ENCODE data around the gene KITLG.

The KITLG gene

DNA sequence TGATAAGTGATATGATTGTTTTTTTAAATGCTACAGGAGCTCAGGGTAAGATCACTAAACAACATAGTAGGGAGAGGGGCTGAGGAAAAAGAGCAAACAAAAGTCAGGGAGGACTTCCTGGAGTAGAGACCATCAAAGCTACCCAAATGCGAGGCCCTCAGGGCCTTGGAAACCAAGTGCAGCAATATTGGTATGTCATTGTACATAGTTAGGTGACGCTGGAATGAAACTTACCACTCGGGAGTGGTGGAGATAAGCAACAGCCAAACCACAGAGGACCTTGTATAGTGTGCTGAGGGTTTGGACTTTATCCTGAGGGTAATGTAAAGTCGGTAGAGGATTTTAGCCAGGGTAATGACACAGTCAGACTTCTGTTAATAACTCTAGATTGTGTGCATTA, 13.8 kb downstream of the KITLG start:
- TF ChIP-seq, protein P1, sequence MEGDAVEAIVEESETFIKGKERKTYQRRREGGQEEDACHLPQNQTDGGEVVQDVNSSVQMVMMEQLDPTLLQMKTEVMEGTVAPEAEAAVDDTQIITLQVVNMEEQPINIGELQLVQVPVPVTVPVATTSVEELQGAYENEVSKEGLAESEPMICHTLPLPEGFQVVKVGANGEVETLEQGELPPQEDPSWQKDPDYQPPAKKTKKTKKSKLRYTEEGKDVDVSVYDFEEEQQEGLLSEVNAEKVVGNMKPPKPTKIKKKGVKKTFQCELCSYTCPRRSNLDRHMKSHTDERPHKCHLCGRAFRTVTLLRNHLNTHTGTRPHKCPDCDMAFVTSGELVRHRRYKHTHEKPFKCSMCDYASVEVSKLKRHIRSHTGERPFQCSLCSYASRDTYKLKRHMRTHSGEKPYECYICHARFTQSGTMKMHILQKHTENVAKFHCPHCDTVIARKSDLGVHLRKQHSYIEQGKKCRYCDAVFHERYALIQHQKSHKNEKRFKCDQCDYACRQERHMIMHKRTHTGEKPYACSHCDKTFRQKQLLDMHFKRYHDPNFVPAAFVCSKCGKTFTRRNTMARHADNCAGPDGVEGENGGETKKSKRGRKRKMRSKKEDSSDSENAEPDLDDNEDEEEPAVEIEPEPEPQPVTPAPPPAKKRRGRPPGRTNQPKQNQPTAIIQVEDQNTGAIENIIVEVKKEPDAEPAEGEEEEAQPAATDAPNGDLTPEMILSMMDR (IDR thresholded peaks at IDR 0.05; ENCODE audit: borderline replicate concordance, insufficient read depth, low read depth, low read length), result no peak

DNA sequence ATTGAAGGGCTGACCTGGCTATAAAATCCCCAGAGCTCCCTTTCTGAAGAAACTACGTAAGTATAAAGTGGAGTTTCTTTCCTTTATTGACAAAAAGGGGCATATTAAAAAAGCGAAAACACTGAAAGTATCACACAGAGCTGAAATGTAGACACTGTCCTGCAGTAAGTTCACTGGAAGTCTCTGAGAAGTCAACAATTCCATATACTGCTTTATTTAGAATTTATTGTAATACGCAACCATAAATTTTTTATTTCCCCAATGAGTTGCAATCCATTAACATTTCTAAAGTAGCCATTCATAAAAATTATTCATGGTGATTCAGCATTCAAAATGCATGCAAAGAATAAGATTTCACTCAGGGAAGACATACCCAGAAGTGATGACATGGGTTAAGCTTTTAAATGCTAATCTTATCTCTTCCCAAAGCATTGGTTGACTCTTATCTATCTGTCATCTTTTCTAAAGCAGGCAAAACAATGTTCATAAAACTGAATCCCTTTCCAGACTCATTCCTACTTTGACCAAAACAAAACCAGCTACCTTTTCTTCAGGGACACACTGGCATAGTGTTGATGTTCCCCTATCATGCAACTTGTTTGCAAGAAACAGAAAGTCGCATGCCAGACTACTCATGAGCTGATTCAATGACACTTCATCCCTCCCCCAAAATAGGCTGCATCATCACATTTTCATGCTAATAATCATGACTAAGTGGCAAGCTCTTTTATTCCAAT, 17.3 kb downstream of the KITLG start:
- TF ChIP-seq, protein P1 (IDR thresholded peaks at IDR 0.05; ENCODE audit: borderline replicate concordance, insufficient read depth, low read depth, low read length), result no peak
- no peak overlapping the region for H3K4me3 ChIP-seq (ENCODE audit: low read depth, low read length)

More for the DNA sequence above, 13.8 kb downstream of the KITLG start:
- no peak overlapping the region for H3K4me3 ChIP-seq (ENCODE audit: low read depth, low read length)

DNA sequence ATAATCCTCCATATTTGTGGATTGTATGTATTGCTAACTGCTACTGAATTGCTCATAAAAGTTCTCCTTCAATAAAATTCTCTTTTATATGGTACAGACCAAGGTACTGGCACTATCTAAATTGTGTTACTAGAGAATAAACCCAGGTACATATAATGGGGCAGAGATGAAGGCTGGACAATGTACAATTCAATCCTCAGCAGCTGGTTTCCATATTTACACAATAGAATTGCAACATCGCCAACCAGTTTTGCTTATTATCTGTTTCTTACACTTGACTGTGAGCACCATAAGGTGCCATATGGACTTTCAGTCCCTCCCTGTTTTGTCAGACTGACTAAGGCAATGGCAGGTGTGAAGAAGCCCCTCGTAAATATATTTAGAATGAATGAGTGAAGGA, 18.1 kb downstream of the KITLG start:
- no peak overlapping the region for H3K4me3 ChIP-seq (ENCODE audit: low read depth, low read length)
- TF ChIP-seq, protein P1 (IDR thresholded peaks at IDR 0.05; ENCODE audit: borderline replicate concordance, insufficient read depth, low read depth, low read length), result no peak

DNA sequence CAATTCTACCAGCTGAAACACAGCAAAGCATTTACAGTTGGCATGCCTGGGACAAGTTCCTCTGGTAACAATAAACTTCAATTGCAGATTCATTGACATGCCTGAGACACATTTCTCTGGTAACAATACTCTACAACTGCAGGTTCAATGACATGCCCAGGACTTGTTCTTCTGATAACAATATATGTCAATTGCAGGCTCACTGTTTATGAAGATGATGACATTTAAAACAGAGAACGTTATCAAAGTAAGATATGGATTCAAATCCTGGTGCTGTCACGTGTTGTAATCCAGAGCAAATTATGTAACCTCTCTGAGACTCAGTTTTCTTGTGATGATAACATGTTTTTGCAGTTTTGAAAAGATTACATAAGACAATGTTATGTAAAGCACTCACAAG, 20.5 kb downstream of the KITLG start:
- H3K4me3 ChIP-seq (ENCODE audit: low read depth, low read length), result no peak overlapping the region
- TF ChIP-seq, protein P1 (IDR thresholded peaks at IDR 0.05; ENCODE audit: borderline replicate concordance, insufficient read depth, low read depth, low read length), result no peak

DNA sequence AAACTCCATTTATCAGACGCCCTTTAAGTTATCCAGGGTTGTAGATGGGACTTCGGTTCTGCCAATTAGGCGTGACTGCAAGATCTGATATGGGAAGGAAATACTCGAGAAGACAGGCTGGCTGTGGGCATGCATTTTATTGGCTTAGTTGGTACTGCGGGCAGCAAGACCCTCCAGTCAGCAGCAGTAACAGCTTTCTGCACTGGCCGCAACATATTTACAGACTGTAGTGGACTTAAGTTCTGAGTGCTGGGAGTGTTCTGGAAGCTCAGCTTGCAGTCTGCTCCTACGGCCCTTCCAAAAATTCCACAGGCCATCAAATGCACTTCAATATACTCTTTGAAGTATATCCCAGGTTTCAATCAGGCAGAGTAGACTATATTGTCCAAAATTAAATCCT, 21.1 kb downstream of the KITLG start:
- TF ChIP-seq, protein P1 (IDR thresholded peaks at IDR 0.05; ENCODE audit: borderline replicate concordance, insufficient read depth, low read depth, low read length), result no peak
- H3K4me3 ChIP-seq (ENCODE audit: low read depth, low read length), result no peak overlapping the region

DNA sequence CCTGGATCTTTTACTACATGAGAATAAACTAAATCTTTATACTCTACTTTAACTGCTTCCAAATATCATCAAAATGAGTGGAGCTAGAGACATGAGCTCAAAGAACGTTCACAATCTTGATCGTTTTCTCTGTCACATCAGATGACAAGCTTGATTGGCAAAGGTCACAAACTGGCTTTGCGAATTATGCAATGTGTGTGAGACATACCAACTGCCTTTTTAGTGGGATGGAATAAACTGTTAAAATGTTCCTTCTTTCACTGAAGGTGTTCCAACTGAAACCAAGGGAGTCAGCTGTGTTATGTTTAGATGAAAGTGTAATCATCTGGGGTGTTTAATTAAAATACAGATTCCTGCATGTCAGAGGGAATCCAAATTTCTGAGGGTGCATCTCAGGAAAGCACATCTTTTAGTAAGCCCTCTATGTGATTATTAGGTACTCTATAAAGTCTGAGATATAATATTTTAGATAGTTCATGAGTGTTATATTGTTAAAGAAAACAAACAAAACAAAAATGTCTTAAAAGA, 21.9 kb downstream of the KITLG start:
- H3K4me3 ChIP-seq (ENCODE audit: low read depth, low read length), result no peak overlapping the region
- TF ChIP-seq, protein P1 (IDR thresholded peaks at IDR 0.05; ENCODE audit: borderline replicate concordance, insufficient read depth, low read depth, low read length), result no peak

DNA sequence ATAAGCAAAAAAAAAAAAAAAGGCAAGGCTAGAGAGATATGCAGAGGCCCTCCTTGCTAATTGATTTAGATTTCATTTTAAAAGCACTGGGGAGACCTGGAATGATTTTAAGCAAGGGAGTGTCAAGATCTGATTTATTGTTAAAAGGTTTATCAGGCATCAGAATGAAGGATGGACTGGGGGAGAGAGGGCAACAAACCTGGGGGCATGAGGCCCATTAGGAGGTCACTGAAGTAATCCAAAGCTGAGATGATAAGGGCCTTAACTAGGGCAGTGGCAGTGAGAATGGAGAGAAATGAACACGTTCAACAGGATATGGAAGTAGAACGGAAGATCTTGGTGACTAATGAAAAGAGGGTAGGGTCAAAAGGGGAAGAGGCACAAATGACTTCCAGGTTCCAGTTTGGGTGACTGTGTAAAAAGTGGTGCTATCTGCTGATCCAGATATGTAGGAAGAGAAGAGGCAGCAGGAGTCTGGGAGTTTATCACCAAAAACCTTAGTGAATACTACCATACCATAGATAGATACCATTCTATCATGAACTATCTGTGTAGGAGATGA, 24.0 kb downstream of the KITLG start:
- H3K4me3 ChIP-seq (ENCODE audit: low read depth, low read length), result no peak overlapping the region
- TF ChIP-seq, protein P1 (IDR thresholded peaks at IDR 0.05; ENCODE audit: borderline replicate concordance, insufficient read depth, low read depth, low read length), result no peak
